B cell (primary cell): ENCODE results near the gene UBD. TPM values are rescaled to one million over a fixed set of nuclear protein-coding genes. Genes with fewer than 3 reads are reported as not detected.

Experiments
- ATAC-seq: fragments of 200-7000 bp; cut with Tn5 transposase; one replicate; pipeline ENCODE4 v1.10.0; 2021; ENCODE audit warnings: low read depth, mild to moderate bottlenecking, moderate number of reproducible peaks, moderate library complexity
- CTCF ChIA-PET: fragments of 350-600 bp; sonication (Branson Sonifier 250); formaldehyde crosslinking; loops from one replicate; lab custom pipeline; 2021; ENCODE audit warnings: antibody characterized with exemption, inconsistent platforms; lab: Charles Lee
- POLR2A ChIA-PET: fragments of 350-600 bp; sonication (Branson Sonifier 250); formaldehyde crosslinking; loops from one replicate; lab custom pipeline; 2021; ENCODE audit warnings: antibody characterized with exemption; lab: Charles Lee
- DNase-seq: peaks from one replicate; pipeline ENCODE4 v3.0.0; 2013
- H2AFZ ChIP-seq: 2 replicates; pipeline ENCODE4 v1.6.1; 2012; ENCODE audit warnings: mild to moderate bottlenecking, low read depth, low read length; ENCODE audit not compliant: insufficient read depth, poor library complexity, severe bottlenecking
- H3K27ac ChIP-seq, 2 donors: 1 replicate in 1 of 2; 2 replicates in 1 of 2; pipeline ENCODE4 v1.5.1; 2012 to 2013; ENCODE audit warnings: low read length in 2 of 2, mild to moderate bottlenecking in 2 of 2, moderate library complexity in 1 of 2
- H3K27me3 ChIP-seq, 4 experiments: fragments of 200-600 bp in 1 of 4; sonication (generic) in 1 of 4; replicated peaks in 1 of 4; 1 replicate in 2 of 4; 2 replicates in 2 of 4; pipeline versions ENCODE4 v1.6.1 to v1.7.0; 2013 to 2016; ENCODE audit warnings: low read length in 3 of 4, mild to moderate bottlenecking in 2 of 4, mixed read lengths in 1 of 4, moderate library complexity in 1 of 4; ENCODE audit not compliant: insufficient read depth in 4 of 4, control insufficient read depth in 3 of 4; ENCODE audit errors: control extremely low read depth in 1 of 4
- H3K36me3 ChIP-seq, 2 experiments: replicated peaks in 1 of 2; 1 replicate in 1 of 2; 2 replicates in 1 of 2; pipeline versions ENCODE4 v1.6.1 to v1.7.1; 2013; ENCODE audit warnings: low read length in 1 of 2; ENCODE audit not compliant: insufficient read depth in 2 of 2, control insufficient read depth in 1 of 2; ENCODE audit errors: control extremely low read depth in 1 of 2, extremely low read depth in 1 of 2
- H3K4me1 ChIP-seq, 2 donors: fragments of 200-600 bp in 1 of 2; sonication (generic) in 1 of 2; 1 replicate in 1 of 2; 2 replicates in 1 of 2; pipeline versions ENCODE4 v1.5.1 to v1.6.1; 2013 to 2017; ENCODE audit warnings: low read length in 2 of 2; ENCODE audit not compliant: control insufficient read depth in 2 of 2, insufficient read depth in 2 of 2
- H3K4me2 ChIP-seq: replicated peaks from 2 replicates; pipeline ENCODE3; 2012; ENCODE audit warnings: mild to moderate bottlenecking, low read depth, low read length; ENCODE audit not compliant: poor library complexity, severe bottlenecking
- H3K4me3 ChIP-seq, 5 experiments: fragments of 200-600 bp in 1 of 5; sonication (generic) in 1 of 5; 1 replicate in 3 of 5; 2 replicates in 2 of 5; pipeline versions ENCODE4 v1.5.1 to v1.7.0; 2011 to 2016; ENCODE audit warnings: low read length in 4 of 5, mild to moderate bottlenecking in 4 of 5, low read depth in 2 of 5, control low read depth in 1 of 5, moderate library complexity in 1 of 5; ENCODE audit not compliant: insufficient read depth in 1 of 5; ENCODE audit errors: control extremely low read depth in 1 of 5, extremely low read depth in 1 of 5
- H3K79me2 ChIP-seq: fragments of 200-600 bp; sonication (generic); one replicate; pipeline ENCODE4 v1.6.0; 2016; ENCODE audit warnings: low read length; ENCODE audit not compliant: control insufficient read depth, insufficient read depth
- H3K9ac ChIP-seq: fragments of 200-600 bp; sonication (generic); 2 replicates; pipeline ENCODE4 v1.6.1; 2017; ENCODE audit warnings: mild to moderate bottlenecking, low read length, moderate library complexity
- H3K9me3 ChIP-seq, 3 donors: one replicate each; pipeline versions ENCODE4 v1.6.1 to v1.7.1; 2013; ENCODE audit warnings: low read length in 2 of 3; ENCODE audit not compliant: control insufficient read depth in 2 of 3, insufficient read depth in 1 of 3; ENCODE audit errors: control extremely low read depth in 1 of 3
- H4K20me1 ChIP-seq: 2 replicates; pipeline ENCODE4 v1.6.0; 2012; ENCODE audit warnings: mild to moderate bottlenecking, low read length; ENCODE audit not compliant: insufficient read depth, control insufficient read depth, poor library complexity, severe bottlenecking
- H3K27ac Mint-ChIP-seq: one replicate; pipeline ENCODE4 v1.8.0; 2021; ENCODE audit warnings: mixed read lengths
- H3K27me3 Mint-ChIP-seq: one replicate; pipeline ENCODE4 v1.8.0; 2021; ENCODE audit warnings: mixed read lengths
- H3K4me1 Mint-ChIP-seq: one replicate; pipeline ENCODE4 v1.8.0; 2021; ENCODE audit warnings: mixed read lengths
- H3K4me3 Mint-ChIP-seq: one replicate; pipeline ENCODE4 v1.8.0; 2021; ENCODE audit warnings: mixed read lengths
- H3K9me3 Mint-ChIP-seq: one replicate; pipeline ENCODE4 v1.8.0; 2022; ENCODE audit warnings: mixed read lengths; ENCODE audit not compliant: insufficient read depth
- CTCF ChIP-seq: fragments of 200-600 bp; IDR thresholded peaks from one replicate; pipeline ENCODE4 v1.8.0; 2022; ENCODE audit warnings: antibody characterized with exemption, mild to moderate bottlenecking
- EZH2 ChIP-seq: IDR thresholded peaks from 2 replicates; pipeline ENCODE4 v1.6.1; 2012; ENCODE audit warnings: borderline replicate concordance, low read depth, mild to moderate bottlenecking, moderate library complexity, low read length; ENCODE audit not compliant: insufficient read depth, poor library complexity, severe bottlenecking
- WGBS: methylation state at CpG from one replicate; pipeline ENCODE4 v1.1.5; 2013; ENCODE audit warnings: missing lambda C conversion rate; ENCODE audit not compliant: insufficient coverage; 5-methylcytosine and 5-hydroxymethylcytosine counted together
- intact Hi-C: fragments of 100-400 bp; cut with micrococcal nuclease; formaldehyde crosslinking; loops from one replicate; pipeline ENCODE4 v1.10.0; 2022
- polyA plus RNA-seq: library from polyadenylated mRNA; depleted of rRNA; stranded (reverse); fragments of >200 nt; gene quantifications from 2 replicates; pipeline ENCODE4 v1.2.3, GENCODE V29; 2012
- total RNA-seq, 2 donors: library from RNA; stranded (reverse); fragments of 120-200 nt in 1 of 2; gene quantifications; 1 replicate in 1 of 2; 2 replicates in 1 of 2; pipeline versions ENCODE4 v1.2.3 to v1.2.4, GENCODE V29; 2013 to 2022

Gene UBD
- total and polyA plus RNA-seq, 2 donors (not counting 1 experiment from before 2014, with no cell fraction given): not detected

GRCh38 chr6:29566856-29567255 is 7.3 kb upstream of the UBD start:
- no CpG with 5 or more reads among the region's 5 CpGs for WGBS
- Mint-ChIP-seq H3K27ac (no peak overlapping the region), H3K4me1 (peaks cover 15% of the 10 kb centered on the region), H3K9me3 (no peaks in the 10 kb centered on the region), H3K27me3 (peaks cover 17% of the 10 kb centered on the region), H3K4me3 (no peak overlapping the region)
- peaks cover 0 to 10% (median 2%) of the 10 kb centered on the region in 4 experiments for H3K27me3 ChIP-seq
- ATAC-seq (no peak), DNase-seq (no peak)
- CTCF ChIA-PET: no interaction called here
- H3K4me3 ChIP-seq: no peak overlapping the region
- H2AFZ ChIP-seq: no peak overlapping the region
- no peaks in the 10 kb centered on the region for H4K20me1 ChIP-seq
- peaks cover 9 to 10% of the 10 kb centered on the region in 2 donors for H3K4me1 ChIP-seq
- intact Hi-C loops: no loop called here
- H3K27ac ChIP-seq: no peak overlapping the region
- no peaks in the 10 kb centered on the region for H3K9me3 ChIP-seq
- H3K9ac ChIP-seq: no peak overlapping the region
- no peak for TF ChIP-seq CTCF
- no peak for TF ChIP-seq EZH2
- H3K4me2 ChIP-seq: no peak overlapping the region
- POLR2A ChIA-PET: no interaction called here
- H3K36me3 ChIP-seq: no peaks in the 10 kb centered on the region
- no peaks in the 10 kb centered on the region for H3K79me2 ChIP-seq

- H3K4me3 ChIP-seq: no peak overlapping the region
- no peak overlapping the region for H3K4me3 Mint-ChIP-seq
- H3K4me2 ChIP-seq: no peak overlapping the region
- no peaks in the 10 kb centered on the region for H3K79me2 ChIP-seq
- H3K36me3 ChIP-seq: no peaks in the 10 kb centered on the region
- no peaks in the 10 kb centered on the region for H4K20me1 ChIP-seq
- TF ChIP-seq EZH2: no peak
- H3K9ac ChIP-seq: no peak overlapping the region
- H3K27ac Mint-ChIP-seq: no peak overlapping the region
- H3K9me3 ChIP-seq: no peaks in the 10 kb centered on the region
- H3K4me1 Mint-ChIP-seq: peaks cover 15% of the 10 kb centered on the region
- CTCF ChIA-PET: no interaction called here
- no peak overlapping the region for H3K27ac ChIP-seq
- peaks cover 0 to 3% (median 0%) of the 10 kb centered on the region in 4 experiments for H3K27me3 ChIP-seq
- peaks cover 9 to 10% of the 10 kb centered on the region in 2 donors for H3K4me1 ChIP-seq
- peaks cover 21% of the 10 kb centered on the region for H3K27me3 Mint-ChIP-seq
- DNase-seq (peak; percentile 25), ATAC-seq (no peak)
- intact Hi-C loops: no loop called here
- POLR2A ChIA-PET: no interaction called here
- no peaks in the 10 kb centered on the region for H3K9me3 Mint-ChIP-seq
- H2AFZ ChIP-seq: no peak overlapping the region
Observed at GRCh38 chr6:29564875-29565274, 5.3 kb upstream of the UBD start.
